Loucy (cell line): Measurements from ENCODE around the gene UBLCP1.

Experiments
- H2AFZ ChIP-seq: fragments of 200-600 bp; sonication (generic); 2 replicates; pipeline ENCODE4 v1.6.0; 2016; ENCODE audit warnings: antibody characterized with exemption, mild to moderate bottlenecking, low read length, moderate library complexity
- H3F3A ChIP-seq: fragments of 200-600 bp; 2 replicates; pipeline ENCODE4 v1.6.0; 2016; ENCODE audit warnings: antibody characterized with exemption, low read depth, mild to moderate bottlenecking
- H3K27me3 ChIP-seq: fragments of 200-600 bp; sonication (generic); 2 replicates; pipeline ENCODE4 v1.6.1; 2014; ENCODE audit warnings: low read length, mild to moderate bottlenecking; ENCODE audit not compliant: insufficient read depth, poor library complexity, severe bottlenecking
- H3K36me3 ChIP-seq: fragments of 200-600 bp; sonication (generic); 2 replicates; pipeline ENCODE4 v1.6.1; 2016; ENCODE audit warnings: low read length; ENCODE audit not compliant: insufficient read depth
- H3K4me1 ChIP-seq: fragments of 200-600 bp; sonication (generic); 2 replicates; pipeline ENCODE4 v1.5.1; 2014; ENCODE audit warnings: low read length, mild to moderate bottlenecking; ENCODE audit not compliant: insufficient read depth, poor library complexity, severe bottlenecking
- H3K4me2 ChIP-seq: fragments of 200-600 bp; sonication (generic); 2 replicates; pipeline ENCODE4 v1.6.0; 2014; ENCODE audit warnings: antibody characterized with exemption, low read length, low read depth, mild to moderate bottlenecking; ENCODE audit not compliant: poor library complexity, severe bottlenecking
- H3K4me3 ChIP-seq: fragments of 200-600 bp; sonication (generic); 2 replicates; pipeline ENCODE4 v1.5.1; 2014; ENCODE audit warnings: low read length, mild to moderate bottlenecking, mixed read lengths; ENCODE audit not compliant: poor library complexity, severe bottlenecking
- H3K79me2 ChIP-seq: fragments of 200-600 bp; sonication (generic); 2 replicates; pipeline ENCODE4 v1.6.1; 2014; ENCODE audit warnings: low read length; ENCODE audit not compliant: insufficient read depth
- H3K9ac ChIP-seq: fragments of 200-600 bp; sonication (generic); 2 replicates; pipeline ENCODE4 v1.6.0; 2014; ENCODE audit warnings: mild to moderate bottlenecking, low read depth, low read length, moderate library complexity; ENCODE audit not compliant: poor library complexity, severe bottlenecking
- H3K9me2 ChIP-seq: fragments of 200-600 bp; sonication (generic); replicated peaks from 2 replicates; pipeline ENCODE4 v1.6.1; 2016; ENCODE audit warnings: low read depth, low read length, mixed read lengths
- H3K9me3 ChIP-seq: fragments of 200-600 bp; sonication (generic); 2 replicates; pipeline ENCODE4 v1.6.1; 2014; ENCODE audit warnings: mild to moderate bottlenecking, antibody characterized with exemption, low read length, low read depth; ENCODE audit not compliant: insufficient read depth
- H4K20me1 ChIP-seq: fragments of 200-600 bp; sonication (generic); 2 replicates; pipeline ENCODE4 v1.6.0; 2014; ENCODE audit warnings: antibody characterized with exemption, low read length, mild to moderate bottlenecking; ENCODE audit not compliant: insufficient read depth, poor library complexity, severe bottlenecking
- EZH2phosphoT487 ChIP-seq: fragments of 200-600 bp; IDR thresholded peaks from 2 replicates; pipeline ENCODE4 v1.6.1; 2018; ENCODE audit warnings: antibody characterized with exemption, mild to moderate bottlenecking, moderate library complexity, borderline replicate concordance
- TF ChIP-seq, protein P1 (sequence below): fragments of 200-600 bp; sonication (generic); conservative IDR thresholded peaks from 2 replicates; pipeline ENCODE4 v1.5.1; 2014; ENCODE audit warnings: mild to moderate bottlenecking, antibody characterized with exemption, low read length

Gene UBLCP1

DNA sequence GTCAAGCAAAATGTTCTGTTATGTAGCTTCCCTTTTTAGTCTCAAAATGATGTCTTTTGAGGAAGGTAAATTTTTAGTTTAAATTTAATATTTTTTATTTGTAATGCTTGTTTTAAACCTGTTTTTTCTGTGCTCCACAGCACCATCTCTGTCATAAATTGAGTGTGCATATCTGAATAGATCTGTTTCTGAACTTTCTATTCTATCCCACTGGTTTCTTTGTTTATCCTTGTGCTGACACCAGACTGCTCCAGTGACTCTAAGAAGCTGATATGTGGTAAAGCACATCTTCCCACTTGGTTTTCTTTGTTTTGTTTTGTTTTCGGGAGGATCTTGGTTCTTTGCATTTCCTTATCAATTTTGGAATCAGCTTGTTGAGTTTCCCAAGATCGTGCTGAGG, 46.6 kb upstream of the UBLCP1 start:
- Histone ChIP-seq H3K9me2 (no peaks in the 10 kb centered on the region), H3K4me2 (no peak overlapping the region), H3K27me3 (no peaks in the 10 kb centered on the region), H3K4me1 (peaks cover 8% of the 10 kb centered on the region), H3K9ac (no peak overlapping the region), H3K79me2 (no peaks in the 10 kb centered on the region), H3K4me3 (no peak overlapping the region), H3K36me3 (no peaks in the 10 kb centered on the region), H2AFZ (no peak overlapping the region), H4K20me1 (no peaks in the 10 kb centered on the region), H3K9me3 (no peaks in the 10 kb centered on the region), H3F3A (no peaks in the 10 kb centered on the region; the same call in 1 of the 2 replicates)
- no peak for TF ChIP-seq EZH2phosphoT487
- TF ChIP-seq, protein P1, sequence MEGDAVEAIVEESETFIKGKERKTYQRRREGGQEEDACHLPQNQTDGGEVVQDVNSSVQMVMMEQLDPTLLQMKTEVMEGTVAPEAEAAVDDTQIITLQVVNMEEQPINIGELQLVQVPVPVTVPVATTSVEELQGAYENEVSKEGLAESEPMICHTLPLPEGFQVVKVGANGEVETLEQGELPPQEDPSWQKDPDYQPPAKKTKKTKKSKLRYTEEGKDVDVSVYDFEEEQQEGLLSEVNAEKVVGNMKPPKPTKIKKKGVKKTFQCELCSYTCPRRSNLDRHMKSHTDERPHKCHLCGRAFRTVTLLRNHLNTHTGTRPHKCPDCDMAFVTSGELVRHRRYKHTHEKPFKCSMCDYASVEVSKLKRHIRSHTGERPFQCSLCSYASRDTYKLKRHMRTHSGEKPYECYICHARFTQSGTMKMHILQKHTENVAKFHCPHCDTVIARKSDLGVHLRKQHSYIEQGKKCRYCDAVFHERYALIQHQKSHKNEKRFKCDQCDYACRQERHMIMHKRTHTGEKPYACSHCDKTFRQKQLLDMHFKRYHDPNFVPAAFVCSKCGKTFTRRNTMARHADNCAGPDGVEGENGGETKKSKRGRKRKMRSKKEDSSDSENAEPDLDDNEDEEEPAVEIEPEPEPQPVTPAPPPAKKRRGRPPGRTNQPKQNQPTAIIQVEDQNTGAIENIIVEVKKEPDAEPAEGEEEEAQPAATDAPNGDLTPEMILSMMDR: no peak

DNA sequence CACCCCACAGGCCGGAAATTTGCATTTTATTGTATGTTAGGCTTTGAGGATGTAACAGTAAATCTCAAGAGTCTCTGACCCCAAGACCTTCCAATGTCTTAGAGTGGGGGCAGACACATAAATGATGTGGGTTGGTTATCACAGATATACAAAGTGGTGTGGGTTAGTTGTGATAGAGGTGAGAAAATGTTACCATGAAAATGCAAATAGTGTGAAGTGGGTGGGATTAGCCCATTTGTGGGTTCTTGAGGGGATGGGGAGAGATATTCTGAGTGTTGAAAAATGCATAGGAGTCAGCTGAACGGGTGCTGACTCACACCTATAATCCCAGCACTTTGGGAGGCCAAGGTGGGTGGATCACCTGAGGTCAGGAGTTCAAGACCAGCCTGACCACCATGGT, 45.9 kb upstream of the UBLCP1 start:
- H3K4me2 ChIP-seq: no peak overlapping the region
- no peak overlapping the region for H2AFZ ChIP-seq
- no peaks in the 10 kb centered on the region for H3K27me3 ChIP-seq
- H4K20me1 ChIP-seq: no peaks in the 10 kb centered on the region
- no peak overlapping the region for H3K9ac ChIP-seq
- TF ChIP-seq, protein P1: no peak
- no peak for TF ChIP-seq EZH2phosphoT487
- H3K9me3 ChIP-seq: no peaks in the 10 kb centered on the region
- H3K36me3 ChIP-seq: no peaks in the 10 kb centered on the region
- H3K4me3 ChIP-seq: no peak overlapping the region
- no peaks in the 10 kb centered on the region; the same call in 1 of the 2 replicates for H3F3A ChIP-seq
- H3K79me2 ChIP-seq: no peaks in the 10 kb centered on the region
- no peaks in the 10 kb centered on the region for H3K9me2 ChIP-seq
- peaks cover under 1% of the 10 kb centered on the region for H3K4me1 ChIP-seq

DNA sequence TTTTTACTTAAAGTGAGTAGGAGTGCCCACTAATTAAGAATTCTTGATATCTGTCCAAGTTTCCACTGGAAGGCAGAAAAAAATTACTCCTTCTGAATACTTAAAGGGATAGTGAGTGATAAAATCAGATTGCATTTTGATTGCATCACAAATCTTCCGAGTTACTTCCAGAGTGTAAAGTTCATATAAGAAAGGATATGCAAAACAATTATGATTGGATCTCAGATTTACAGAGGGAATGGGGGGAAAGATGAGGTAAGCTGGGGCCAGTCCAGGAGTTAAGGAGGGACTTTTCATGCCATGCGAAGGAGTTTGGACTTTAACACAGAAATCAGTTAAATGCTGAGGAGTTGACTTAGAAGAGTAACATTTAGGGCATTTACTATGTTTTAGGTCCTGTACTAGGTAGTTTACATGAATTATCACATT, 44.5 kb upstream of the UBLCP1 start:
- Histone ChIP-seq H3K9ac (no peak overlapping the region), H2AFZ (no peak overlapping the region), H3F3A (no peaks in the 10 kb centered on the region), H3K4me2 (no peak overlapping the region), H3K79me2 (no peaks in the 10 kb centered on the region), H3K27me3 (no peaks in the 10 kb centered on the region), H3K9me3 (no peaks in the 10 kb centered on the region), H4K20me1 (no peaks in the 10 kb centered on the region), H3K4me3 (no peak overlapping the region), H3K4me1 (no peaks in the 10 kb centered on the region), H3K9me2 (no peaks in the 10 kb centered on the region), H3K36me3 (no peaks in the 10 kb centered on the region)
- TF ChIP-seq, protein P1: no peak
- no peak for TF ChIP-seq EZH2phosphoT487
